IPS-11a (cell line): ENCODE data around the gene GRIK3.
"Not testable (repeated sequence)": the region's sequence is repeated elsewhere in the genome, so short reads cannot be mapped to it uniquely, and the experiment has no call there.

Experiments
- H3K4me3 ChIP-seq: one replicate; pipeline ENCODE4 v1.5.1; 2013; ENCODE audit warnings: low read depth, low read length, control low read depth

GRIK3 gene

DNA sequence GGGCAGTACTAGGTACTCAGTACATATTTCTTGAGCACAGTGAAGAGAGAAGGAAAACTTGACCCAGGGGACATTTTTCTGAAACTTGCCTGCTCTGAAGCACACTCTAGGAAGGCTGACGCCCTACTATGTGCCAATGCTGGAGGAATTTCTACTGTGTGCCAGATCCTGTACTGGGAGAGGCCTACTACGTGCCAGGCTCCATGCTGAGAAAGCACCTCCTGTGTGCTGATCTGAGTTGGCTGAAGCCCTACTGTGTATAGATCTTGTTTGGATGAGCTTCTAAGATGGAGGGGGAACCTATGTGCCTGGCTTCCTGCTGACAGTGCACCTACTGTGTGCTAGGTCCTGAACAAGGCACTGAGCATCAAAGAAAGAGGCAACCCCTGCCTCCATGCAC is 86.2 kb downstream of the GRIK3 start:
- no peak overlapping the region for H3K4me3 ChIP-seq

DNA sequence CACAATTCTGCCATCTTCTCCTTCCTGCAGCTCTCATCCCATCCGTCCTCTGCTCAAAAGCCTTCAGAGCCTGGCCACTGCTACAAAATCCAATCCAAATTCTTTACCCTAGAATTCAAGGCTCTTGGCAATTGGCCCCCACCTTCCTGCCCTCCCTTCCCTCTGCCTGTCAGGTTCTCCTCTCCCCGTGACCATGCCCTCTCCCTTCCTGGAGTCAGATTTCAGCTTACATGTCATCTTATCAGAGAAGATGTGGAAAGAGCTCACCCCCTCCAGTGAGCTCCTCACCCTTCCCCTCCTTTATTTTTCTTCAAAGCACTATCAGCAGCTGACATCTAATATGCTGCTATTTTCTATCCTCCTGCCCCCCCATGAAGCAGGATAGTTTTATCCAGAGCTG is 86.9 kb downstream of the GRIK3 start:
- no peak overlapping the region for H3K4me3 ChIP-seq

DNA sequence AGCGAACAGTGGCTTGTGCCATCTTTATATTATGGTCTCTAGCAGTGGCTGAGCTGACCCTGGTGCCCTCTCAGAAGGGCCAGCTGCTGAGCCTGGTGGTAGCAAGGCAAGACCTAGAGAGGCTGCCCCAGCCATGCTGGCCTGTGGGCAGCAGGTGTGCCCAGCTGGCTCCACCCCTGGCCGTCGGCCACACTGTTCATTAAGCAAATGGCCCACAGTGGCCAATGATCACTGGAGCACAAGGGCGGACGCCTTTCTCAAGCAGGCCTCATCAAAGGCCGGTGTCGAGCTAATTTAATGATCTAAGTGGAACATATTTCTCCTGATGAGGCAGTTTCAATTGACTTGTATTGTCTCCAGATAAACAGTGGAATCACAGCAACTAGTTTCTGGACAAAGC is 89.4 kb downstream of the GRIK3 start:
- no peak overlapping the region for H3K4me3 ChIP-seq

DNA sequence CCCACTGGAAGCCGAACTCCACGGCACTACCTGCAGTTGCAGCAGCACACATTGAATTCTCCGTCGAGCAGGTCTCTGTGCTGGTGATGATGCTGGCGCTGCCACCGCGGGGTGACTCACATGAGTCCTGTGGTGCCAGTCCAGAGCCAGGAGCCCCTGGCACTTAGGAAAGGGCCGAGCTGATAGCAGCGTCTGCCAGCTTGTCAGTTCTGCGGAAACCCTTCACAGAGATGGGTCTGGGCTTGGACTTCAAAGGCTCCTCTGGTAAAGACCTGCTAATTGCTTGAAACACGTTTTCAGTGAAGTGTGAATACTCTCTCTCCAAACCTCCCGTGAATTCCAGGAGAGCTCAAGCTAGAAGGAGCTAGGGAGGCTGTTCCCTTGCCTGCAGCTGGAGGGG is 92.2 kb downstream of the GRIK3 start:
- no peak overlapping the region for H3K4me3 ChIP-seq

DNA sequence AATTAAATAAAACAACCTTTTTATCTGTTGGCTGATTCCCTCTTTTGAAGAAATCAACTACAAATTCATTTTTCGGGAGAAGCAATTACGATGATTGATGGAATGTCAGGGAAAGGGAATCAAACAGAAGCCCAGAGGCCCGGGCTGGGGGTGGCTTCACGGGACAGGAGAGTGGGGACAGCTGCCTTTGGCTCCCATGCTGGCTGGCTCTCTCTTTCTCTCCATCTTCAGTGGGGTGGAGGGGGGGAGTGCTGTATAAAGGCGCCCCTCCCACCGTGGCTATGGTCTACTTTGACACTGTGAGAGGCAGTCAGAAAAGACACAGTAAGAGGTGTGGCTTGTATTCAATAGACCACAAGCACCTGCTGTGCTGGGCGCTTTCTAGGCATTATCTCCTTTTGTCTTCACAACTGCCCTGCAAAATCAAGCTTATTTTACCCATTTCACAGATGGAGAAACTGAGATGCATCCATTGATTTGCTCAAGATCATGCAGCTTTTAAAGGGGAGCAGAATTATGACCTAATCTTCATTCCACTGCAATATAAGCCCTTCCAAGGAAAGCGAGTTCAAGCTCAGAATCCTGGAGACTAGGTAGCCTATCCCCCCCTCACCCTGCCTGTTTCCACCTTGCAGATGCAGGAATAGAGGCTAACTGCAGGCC is 92.9 kb downstream of the GRIK3 start:
- H3K4me3 ChIP-seq: no peak overlapping the region

DNA sequence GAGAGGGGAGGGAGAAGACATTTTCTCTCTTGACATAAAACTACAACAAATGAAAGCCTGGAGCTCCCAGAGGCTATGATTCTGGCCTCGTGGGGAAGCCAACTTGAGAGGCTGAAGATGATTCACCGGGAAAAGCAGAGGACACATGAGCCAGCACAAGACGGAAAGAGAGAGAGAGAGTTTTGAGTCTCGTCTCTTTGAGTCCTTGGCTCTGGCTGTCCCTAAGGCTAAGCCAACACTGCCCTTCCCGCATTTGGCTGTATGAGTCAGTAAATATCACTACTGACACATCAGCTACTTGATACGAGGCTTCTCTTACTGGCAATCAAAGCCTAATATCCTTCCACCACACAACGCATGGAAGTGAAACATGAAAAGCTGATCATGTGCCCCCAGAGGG is 95.5 kb downstream of the GRIK3 start:
- no peak overlapping the region for H3K4me3 ChIP-seq

DNA sequence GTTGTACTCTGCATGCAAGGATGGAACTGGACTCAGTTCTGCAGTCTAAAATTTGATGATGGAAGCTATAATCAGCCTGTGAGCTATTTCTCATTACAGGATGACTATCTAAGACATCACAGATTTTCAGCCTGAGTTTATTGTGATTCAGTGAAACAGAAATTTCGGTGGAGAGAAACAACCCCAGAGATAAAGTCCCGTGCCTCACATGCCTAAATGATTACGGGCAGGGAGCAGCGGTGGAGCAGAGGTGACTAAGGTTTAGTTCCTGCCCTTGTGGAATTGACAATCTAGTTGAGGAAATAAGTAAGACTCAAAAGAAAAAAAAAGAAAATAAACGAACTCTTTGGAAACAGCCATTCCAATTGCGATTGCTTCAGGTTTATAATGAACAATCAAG is 96.9 kb downstream of the GRIK3 start:
- H3K4me3 ChIP-seq: no peak overlapping the region

DNA sequence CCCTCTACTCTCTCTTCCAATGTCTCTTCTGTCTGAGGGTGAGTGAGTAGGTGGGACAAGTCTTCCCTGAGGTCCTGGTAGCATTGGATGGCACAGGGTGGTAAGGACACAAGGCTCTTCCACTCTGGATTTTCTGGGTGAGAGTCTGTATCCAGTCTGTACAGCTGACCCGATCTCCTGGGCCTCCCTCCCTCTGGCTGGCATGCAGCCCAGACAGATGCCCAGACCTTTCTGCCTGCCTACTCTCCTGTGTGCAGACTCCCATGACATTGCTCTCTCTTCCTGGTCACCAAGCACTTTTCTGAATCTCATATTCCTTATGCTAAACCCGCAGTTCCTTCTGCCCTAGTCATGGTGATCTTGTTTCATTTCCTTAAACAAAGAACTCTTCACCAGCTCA is 100.3 kb downstream of the GRIK3 start:
- no peak overlapping the region for H3K4me3 ChIP-seq

DNA sequence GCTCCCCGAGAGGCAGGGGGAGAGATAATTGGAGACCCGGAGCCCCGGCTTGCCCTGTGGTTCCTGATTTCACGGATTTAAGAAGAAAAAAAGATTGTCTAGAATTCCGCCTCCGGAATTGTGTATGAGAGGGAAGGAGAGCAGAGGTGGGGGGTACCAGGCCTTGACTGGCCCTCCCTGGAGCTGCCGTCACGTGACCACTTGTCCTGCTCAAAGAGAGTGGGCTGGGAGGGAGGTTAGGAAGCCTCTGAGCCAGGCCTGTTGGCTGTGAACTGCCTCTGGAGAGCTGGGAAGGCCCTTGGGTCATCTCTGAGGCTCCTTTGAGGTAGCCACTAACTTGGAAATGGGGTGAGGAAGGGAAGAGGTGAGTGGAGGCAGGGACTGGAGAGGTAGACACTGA is 106.5 kb downstream of the GRIK3 start:
- H3K4me3 ChIP-seq: no peak overlapping the region

DNA sequence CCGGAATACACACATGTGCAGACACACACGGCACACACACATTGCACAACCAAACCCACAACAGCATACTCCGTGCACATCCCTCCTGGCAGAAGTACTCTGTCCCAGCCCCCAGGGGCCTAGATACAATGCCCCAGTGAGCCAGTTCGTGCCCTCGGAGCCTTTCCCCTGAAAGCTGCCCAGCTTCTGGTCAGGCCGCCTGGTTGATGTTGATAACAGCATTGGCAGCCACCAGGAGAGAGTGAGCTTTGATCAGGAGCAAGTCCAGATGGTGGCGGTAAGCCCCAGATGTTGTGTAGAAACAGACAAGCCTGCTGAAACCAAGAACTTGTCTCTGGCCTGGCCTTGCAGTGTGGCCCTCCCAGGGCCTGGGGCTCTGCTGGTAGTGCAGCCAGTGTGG is 109.1 kb downstream of the GRIK3 start:
- no peak overlapping the region for H3K4me3 ChIP-seq

DNA sequence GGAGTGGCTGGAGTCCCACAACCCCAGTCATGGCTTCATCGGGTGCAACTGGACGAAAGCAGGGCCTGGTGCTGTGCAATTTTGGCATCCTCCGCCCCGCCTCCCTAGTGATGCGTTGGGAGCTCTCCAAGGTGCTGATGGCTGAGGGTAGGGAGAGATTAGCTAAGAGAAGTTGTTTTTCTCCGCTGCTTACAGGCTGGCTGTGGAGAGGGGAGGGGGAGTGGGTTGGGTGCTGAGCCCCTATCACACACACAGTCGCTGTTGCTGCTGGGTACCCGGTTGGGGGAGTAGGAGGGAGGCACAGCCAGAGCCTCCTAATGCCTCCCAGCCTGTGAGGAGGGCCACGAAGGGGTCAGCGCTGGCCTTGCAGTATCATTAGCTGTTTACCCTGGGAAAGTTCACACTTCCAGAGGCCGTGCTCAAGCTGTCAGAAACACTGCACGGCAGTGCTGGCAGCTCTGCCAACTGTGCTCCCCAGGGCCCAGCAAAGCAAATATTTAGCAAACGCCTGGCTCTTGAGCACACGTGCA is 110.0 kb downstream of the GRIK3 start:
- H3K4me3 ChIP-seq: no peak overlapping the region

DNA sequence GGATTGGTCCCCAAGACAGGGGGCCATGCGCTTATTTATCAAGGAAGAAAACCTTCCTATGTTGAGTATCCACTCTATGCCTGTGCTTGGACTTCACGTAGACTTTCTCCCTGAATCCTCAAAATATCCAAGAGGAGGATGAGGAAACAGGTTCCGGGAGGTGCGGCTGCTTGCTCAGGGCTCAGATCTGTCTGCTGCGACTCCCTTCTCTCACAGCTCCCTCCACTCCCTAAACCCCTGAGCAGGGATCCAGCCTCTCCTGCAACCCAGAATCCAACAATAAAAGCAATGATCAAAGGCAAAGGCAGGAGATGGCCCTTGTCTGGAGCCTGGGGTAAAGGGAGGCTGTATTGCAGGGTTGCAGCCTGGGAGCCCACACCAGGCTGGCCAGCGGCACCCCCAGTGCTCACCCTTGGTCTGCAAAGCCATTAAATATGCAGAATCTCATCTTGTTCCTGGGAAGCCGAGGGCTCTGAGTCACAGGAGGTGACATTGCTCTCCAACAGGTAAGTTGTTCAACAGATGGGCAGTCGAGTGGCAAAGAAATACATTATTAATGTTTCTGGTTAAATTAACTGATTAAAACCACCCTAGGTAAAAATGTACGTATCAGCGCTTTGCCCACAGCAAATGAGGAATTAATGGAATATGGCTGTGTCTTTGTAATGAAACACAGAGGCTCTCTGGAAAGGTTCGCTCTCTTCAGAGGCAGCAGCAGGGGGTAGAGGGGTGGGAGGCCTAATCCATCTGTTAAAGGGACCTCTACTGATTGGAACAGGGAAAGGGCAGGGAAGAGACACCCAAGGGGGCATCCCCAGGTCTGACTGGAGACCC is 111.5 kb downstream of the GRIK3 start:
- H3K4me3 ChIP-seq: no peak overlapping the region

DNA sequence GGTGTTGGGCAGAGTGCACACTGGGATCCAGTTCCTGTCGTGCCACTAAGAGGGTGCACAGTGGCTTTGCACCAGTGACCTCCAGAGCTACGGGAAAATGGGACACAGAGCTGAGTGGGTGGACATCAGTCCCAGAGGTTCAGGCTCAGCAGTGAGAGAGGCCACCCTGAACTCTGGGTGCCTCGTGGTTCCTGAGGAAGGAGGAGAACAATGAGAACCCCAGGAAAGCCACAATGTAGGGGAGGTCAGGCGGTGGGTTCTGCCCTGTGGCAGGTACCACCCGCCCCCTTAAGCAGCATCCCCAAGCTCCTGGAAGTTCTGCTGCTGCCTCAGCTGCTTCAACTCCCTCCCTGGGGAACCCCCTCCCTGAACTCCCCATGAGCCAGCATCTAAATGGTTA is 112.2 kb downstream of the GRIK3 start:
- H3K4me3 ChIP-seq: no peak overlapping the region

DNA sequence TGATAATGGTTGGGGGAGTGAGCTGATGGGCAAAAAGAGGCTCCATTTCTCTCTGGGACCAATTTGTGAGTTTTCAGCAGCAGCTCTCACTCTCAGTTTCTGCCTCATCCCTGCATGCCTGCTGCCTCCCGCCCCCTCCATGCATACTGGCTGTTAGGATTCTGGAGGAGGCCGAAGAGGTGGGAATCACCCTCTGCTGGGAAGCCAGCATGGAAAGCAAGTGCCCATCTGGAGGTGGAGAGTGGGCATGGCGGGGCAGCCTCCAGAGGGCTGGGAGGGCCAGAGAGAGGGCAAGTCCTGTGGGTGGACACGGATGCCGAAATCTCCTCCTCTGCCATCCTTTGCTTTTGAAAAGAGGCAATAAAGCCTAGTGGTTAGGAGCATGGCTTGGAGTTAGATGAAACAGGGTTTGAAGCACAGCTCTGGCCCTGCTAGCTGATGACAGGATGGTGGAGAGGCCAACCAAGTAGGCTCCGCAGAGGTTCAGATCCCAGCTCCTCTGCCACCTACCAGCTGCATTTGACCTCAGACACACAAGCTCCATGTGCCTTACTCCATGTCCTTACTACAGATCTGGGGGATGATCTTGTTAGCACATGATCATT is 113.4 kb downstream of the GRIK3 start:
- no peak overlapping the region for H3K4me3 ChIP-seq

DNA sequence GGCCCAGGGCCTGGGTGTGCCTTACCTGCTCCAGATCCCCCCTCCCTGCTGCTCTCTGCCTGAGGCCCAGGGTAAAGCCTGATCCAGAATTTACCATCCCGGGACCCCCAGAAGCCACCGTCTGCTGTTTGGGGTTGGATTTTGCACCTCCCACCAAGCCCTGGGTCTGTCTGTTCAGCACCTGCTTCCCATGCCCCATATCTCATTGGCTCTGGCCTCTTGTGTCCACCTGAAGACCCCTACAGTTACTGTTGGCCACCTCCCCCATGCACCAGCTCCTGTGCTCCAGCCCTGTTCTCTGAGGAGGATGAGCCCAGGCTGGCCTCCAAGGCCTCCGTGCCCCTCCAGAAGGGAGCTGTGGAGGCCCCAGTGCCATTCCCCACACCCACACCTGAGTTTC is 113.9 kb downstream of the GRIK3 start:
- H3K4me3 ChIP-seq: no peak overlapping the region

DNA sequence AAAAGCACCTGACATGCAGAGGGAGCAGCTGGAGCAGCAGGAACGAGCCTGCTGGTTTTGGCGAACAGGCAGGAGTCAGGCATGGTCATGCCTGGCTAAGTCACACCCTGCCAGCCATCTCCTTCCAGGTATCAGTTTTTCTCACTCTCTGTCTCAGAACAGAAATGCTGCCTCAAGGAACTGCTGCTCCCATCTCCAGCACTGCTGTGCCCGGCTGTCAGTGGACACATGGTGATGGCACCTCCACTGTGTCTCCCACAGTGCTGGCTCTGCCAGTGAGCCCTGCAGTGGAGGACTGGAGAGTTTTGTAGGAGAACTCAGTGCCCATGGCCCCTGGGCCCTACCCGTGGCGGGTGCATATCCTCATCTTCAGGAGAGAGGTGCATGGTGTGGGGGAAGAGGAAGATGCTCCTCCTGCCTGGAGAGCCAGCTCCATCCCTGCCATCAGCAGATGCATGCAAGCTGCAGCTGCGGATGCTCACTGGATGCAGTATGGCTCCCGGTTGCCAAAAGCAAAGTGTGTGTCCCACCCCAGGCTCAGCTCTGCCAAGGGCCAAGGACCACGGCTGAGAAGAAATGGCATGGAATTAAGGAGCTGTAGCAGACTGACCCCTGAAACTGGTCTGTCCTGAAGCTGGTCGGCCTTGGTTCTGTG is 114.7 kb downstream of the GRIK3 start:
- no peak overlapping the region for H3K4me3 ChIP-seq

DNA sequence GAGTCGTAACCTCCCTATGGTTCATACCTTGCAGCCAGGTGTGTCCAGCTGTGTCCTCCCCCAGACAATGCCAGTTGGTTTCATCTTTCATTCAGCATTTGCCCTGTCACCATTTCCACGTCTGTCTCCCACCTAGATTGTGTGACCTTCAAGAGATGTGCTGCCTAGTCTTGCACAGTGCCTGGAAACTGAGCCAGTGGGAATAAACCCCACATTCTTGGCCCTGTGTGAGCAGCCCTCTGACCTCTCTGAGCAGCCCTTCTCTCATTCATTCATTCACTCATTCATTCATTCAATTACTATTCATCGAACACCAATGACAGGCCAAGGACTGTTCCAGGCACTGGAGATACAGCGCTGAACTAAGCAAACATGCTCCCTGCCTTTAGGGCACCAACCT is 115.7 kb downstream of the GRIK3 start:
- no peak overlapping the region for H3K4me3 ChIP-seq

DNA sequence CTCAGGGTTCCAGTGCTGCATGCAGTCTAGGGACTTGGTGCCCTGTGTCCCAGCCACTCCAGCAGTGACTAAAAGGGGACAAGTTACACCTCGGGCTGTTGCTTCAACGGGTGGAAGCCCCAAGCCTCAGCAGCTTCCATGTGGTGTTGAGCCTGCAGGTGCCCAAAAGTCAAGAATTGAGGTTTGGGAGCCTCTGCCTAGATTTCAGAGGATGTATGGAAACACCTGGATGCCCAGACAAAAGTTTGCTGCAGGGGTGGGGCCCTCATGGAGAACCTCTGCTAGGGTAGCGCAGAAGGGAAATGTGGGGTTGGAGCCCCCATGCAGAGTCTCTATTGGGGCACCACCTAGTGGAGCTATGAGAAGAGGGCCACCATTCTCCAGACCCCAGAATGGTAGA is 117.8 kb downstream of the GRIK3 start:
- not testable (repeated sequence) for H3K4me3 ChIP-seq

DNA sequence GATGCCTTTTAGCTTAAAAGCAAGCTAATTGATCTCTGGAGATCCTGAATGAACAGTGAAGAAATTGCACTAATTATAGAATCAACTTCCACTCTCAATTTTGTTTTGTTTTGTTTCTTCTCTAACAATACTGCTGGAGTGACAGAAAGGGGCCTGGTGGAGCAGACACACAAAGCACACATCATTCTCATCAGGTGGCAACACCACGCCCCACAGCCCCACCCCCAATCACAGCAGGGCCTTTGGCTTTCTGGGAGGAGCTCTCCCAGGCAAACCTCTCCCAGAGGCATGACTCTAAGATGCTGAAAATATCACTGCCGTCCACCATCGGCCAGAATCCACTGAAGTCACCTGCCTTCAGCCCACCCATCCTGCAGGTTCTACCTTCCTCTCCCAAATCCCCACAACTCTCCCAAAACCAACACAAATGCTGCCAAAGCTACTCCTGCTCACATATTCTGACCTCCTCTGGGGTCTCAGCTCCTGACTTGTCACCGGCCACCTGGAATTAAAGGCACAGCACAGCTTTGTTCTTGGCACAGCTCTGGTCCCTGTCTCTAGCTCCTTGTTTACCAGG is 120.7 kb downstream of the GRIK3 start:
- H3K4me3 ChIP-seq: no peak overlapping the region

DNA sequence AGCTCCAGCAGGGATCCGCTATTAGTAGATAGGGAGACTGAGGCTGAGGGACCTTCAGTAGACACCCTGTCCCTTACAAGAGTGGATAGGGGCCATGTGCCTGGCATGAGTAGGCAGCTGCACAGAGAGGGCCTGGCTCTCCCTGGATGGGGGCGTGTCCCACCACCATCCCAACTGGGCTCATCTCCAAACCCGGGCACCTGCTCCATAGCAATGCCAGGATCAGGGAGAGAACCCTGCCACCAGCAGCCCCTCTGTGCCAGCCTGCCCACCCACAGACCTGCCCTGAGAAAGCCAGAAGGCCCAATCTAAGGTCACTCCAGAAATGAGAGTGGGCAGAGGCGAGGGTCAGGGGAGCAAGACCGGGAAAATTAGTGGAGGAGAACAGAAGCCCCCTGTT is 121.3 kb downstream of the GRIK3 start:
- H3K4me3 ChIP-seq: no peak overlapping the region

DNA sequence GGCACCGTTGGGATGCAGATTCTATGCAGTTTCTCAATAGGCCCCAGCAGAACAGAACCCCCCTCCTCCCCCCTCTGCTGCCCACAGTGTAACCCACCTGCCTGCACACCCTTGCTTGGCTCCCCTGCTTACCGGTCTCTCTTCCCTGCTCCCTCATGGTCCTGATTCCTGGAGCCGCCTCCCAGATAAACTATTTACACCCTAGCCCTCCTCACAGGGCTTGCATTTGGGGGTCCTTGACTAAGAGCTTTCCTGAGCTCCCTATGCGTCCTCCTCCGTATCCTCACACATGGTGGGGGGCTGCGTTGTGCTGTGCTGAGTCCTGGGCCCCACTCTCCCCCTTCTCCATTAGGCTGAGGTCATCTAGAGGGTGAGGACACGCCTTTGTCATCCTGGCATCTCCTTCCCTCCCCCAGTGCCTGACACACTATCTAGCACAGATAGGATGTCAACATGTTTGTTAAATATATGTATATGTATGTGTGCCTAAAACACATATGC is 121.9 kb downstream of the GRIK3 start:
- H3K4me3 ChIP-seq: no peak overlapping the region
